Measurements from ENCODE around the gene PIGK.

DNA sequence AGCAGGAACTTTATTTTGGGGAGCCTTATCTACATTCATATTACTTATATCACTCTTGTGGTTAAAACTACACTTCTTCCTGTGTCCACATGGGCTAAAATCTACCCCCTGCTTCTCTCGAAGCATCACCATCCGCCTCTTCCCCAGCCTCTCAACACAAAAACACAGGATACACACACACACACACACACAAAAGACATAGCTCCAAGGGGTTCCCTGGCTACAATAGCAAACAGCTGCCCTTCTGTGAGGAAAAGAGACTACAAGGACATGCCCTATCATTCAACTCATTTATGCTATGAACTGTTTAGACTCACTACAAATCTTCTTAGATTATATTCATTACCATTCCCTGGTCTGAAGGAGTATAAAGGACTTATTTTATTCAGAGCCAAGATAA lies 155.0 kb downstream of the PIGK start:
- TF ChIP-seq FOXK2 (IDR thresholded peaks at IDR 0.05) (no peak), SUZ12 (IDR thresholded peaks at IDR 0.05) (no peak), TARDBP (IDR thresholded peaks at IDR 0.05) (no peak), HDGF (IDR thresholded peaks at IDR 0.05; ENCODE audit: borderline replicate concordance) (no peak), BHLHE40 (IDR thresholded peaks at IDR 0.05; ENCODE audit: borderline replicate concordance) (no peak), SP1 (IDR thresholded peaks at IDR 0.05) (no peak)
- TF ChIP-seq, protein P1, sequence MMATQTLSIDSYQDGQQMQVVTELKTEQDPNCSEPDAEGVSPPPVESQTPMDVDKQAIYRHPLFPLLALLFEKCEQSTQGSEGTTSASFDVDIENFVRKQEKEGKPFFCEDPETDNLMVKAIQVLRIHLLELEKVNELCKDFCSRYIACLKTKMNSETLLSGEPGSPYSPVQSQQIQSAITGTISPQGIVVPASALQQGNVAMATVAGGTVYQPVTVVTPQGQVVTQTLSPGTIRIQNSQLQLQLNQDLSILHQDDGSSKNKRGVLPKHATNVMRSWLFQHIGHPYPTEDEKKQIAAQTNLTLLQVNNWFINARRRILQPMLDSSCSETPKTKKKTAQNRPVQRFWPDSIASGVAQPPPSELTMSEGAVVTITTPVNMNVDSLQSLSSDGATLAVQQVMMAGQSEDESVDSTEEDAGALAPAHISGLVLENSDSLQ (IDR thresholded peaks at IDR 0.05) = no peak

All from HEK293T (cell line).